Neural progenitor cell (in vitro differentiated cells): ENCODE data around the gene SSTR5. TPM values are rescaled to one million over a fixed set of nuclear protein-coding genes. Genes with fewer than 3 reads are reported as not detected.
A peak's percentile ranks its signal among the peaks of the same experiment; 100 is the strongest.

Experiments
- DNase-seq: peaks from one replicate; pipeline ENCODE4 v3.0.0-alpha.2; 2016; ENCODE audit warnings: low spot score
- H2AFZ ChIP-seq: fragments of 200-600 bp; sonication (generic); replicated peaks from 2 replicates; pipeline ENCODE4 v1.6.1; 2016; ENCODE audit warnings: antibody characterized with exemption
- H3F3A ChIP-seq: fragments of 200-600 bp; sonication (generic); 2 replicates; pipeline ENCODE4 v1.6.1; 2016; ENCODE audit warnings: antibody characterized with exemption, low read depth
- H3K27ac ChIP-seq: fragments of 200-600 bp; sonication (generic); 2 replicates; pipeline ENCODE4 v1.5.1; 2016; ENCODE audit warnings: mild to moderate bottlenecking
- H3K27me3 ChIP-seq: fragments of 200-600 bp; sonication (generic); 2 replicates; pipeline ENCODE4 v1.6.1; 2016; ENCODE audit warnings: mild to moderate bottlenecking, moderate library complexity
- H3K36me3 ChIP-seq: fragments of 200-600 bp; sonication (generic); 2 replicates; pipeline ENCODE4 v1.5.1; 2016
- H3K4me1 ChIP-seq: fragments of 200-600 bp; sonication (generic); 2 replicates; pipeline ENCODE4 v1.6.1; 2016; ENCODE audit warnings: mixed run types
- H3K4me2 ChIP-seq: fragments of 200-600 bp; sonication (generic); 2 replicates; pipeline ENCODE4 v1.6.1; 2016
- H3K4me3 ChIP-seq: fragments of 200-600 bp; sonication (generic); 2 replicates; pipeline ENCODE4 v1.5.1; 2016
- H3K79me2 ChIP-seq: fragments of 200-600 bp; sonication (generic); 2 replicates; pipeline ENCODE4 v1.6.1; 2016; ENCODE audit warnings: low read depth
- H3K9ac ChIP-seq: fragments of 200-600 bp; sonication (generic); 2 replicates; pipeline ENCODE4 v1.6.1; 2016
- H3K9me3 ChIP-seq: fragments of 200-600 bp; sonication (generic); 2 replicates; pipeline ENCODE4 v1.5.1; 2016; ENCODE audit warnings: low read depth
- H4K20me1 ChIP-seq: fragments of 200-600 bp; sonication (generic); 2 replicates; pipeline ENCODE4 v1.6.1; 2016; ENCODE audit warnings: low read depth
- H3K27ac Mint-ChIP-seq: 3 replicates; pipeline ENCODE4 v1.8.0; 2021; ENCODE audit warnings: mixed read lengths
- H3K27me3 Mint-ChIP-seq: 2 replicates; pipeline ENCODE4 v1.8.0; 2022; ENCODE audit warnings: low read depth, mild to moderate bottlenecking, inconsistent platforms, moderate library complexity, mixed read lengths; ENCODE audit not compliant: insufficient read depth
- H3K36me3 Mint-ChIP-seq: 3 replicates; pipeline ENCODE4 v1.8.0; 2021; ENCODE audit warnings: mixed read lengths
- H3K4me1 Mint-ChIP-seq: 3 replicates; pipeline ENCODE4 v1.8.0; 2021; ENCODE audit warnings: mixed read lengths
- H3K4me3 Mint-ChIP-seq: 3 replicates; pipeline ENCODE4 v1.8.0; 2021; ENCODE audit warnings: mild to moderate bottlenecking, moderate library complexity, mixed read lengths
- H3K9me3 Mint-ChIP-seq: 3 replicates; pipeline ENCODE4 v1.8.0; 2020; ENCODE audit warnings: mixed read lengths
- CTCF ChIP-seq: fragments of 200-600 bp; sonication (generic); IDR thresholded peaks from 2 replicates; pipeline ENCODE4 v1.5.1; 2017; ENCODE audit warnings: antibody characterized with exemption, mild to moderate bottlenecking
- EZH2 ChIP-seq: fragments of 200-600 bp; sonication (generic); IDR thresholded peaks from 2 replicates; pipeline ENCODE4 v1.6.1; 2017; ENCODE audit warnings: antibody characterized with exemption, mild to moderate bottlenecking, moderate library complexity
- EZH2phosphoT487 ChIP-seq: fragments of 200-600 bp; sonication (generic); IDR thresholded peaks from 2 replicates; pipeline ENCODE4 v1.6.1; 2017; ENCODE audit warnings: antibody characterized with exemption
- total RNA-seq: library from RNA; depleted of rRNA; stranded (reverse); fragments of >200 nt; gene quantifications from 2 replicates; pipeline ENCODE4 v1.2.3, GENCODE V29; 2015; ENCODE audit warnings: low replicate concordance

The SSTR5 gene
- total RNA-seq, 1 donor from 2014 or later, result not detected

GRCh38 chr16:1069154-1069553 is 3.4 kb upstream of the SSTR5 start:
- peaks cover 44% of the 10 kb centered on the region for H3K27me3 ChIP-seq
- peaks cover 17% of the 10 kb centered on the region for H3K27me3 Mint-ChIP-seq

GRCh38 chr16:1070084-1070863 is 2.3 kb upstream of the SSTR5 start:
- no peaks in the 10 kb centered on the region for H3K9me3 ChIP-seq
- H3K9ac ChIP-seq, result no peak overlapping the region
- H3K79me2 ChIP-seq, result no peaks in the 10 kb centered on the region
- H3K4me2 ChIP-seq, result peak overlapping the region; percentile 54
- H3K36me3 ChIP-seq, result no peaks in the 10 kb centered on the region
- H3K27me3 Mint-ChIP-seq, result peaks cover 24% of the 10 kb centered on the region
- TF ChIP-seq CTCF (no peak), EZH2phosphoT487 (no peak), EZH2 (no peak)
- H3K4me3 Mint-ChIP-seq, result no peak overlapping the region
- H3K4me1 Mint-ChIP-seq, result peaks cover 8% of the 10 kb centered on the region
- peaks cover 17% of the 10 kb centered on the region for H3K4me1 ChIP-seq
- H3K9me3 Mint-ChIP-seq, result peaks cover 2% of the 10 kb centered on the region
- no peak overlapping the region for H3K27ac ChIP-seq
- no peak overlapping the region for H3K27ac Mint-ChIP-seq
- no peak for DNase-seq
- H2AFZ ChIP-seq, result no peak overlapping the region
- H3K4me3 ChIP-seq, result no peak overlapping the region
- peaks cover 4% of the 10 kb centered on the region for H3F3A ChIP-seq
- H3K27me3 ChIP-seq, result peaks cover 54% of the 10 kb centered on the region
- peaks cover 7% of the 10 kb centered on the region for H4K20me1 ChIP-seq
- no peaks in the 10 kb centered on the region for H3K36me3 Mint-ChIP-seq

More at GRCh38 chr16:1069154-1069553, 3.4 kb upstream of the SSTR5 start:
- H3K36me3 ChIP-seq, result no peaks in the 10 kb centered on the region
- Mint-ChIP-seq H3K27ac (no peak overlapping the region), H3K36me3 (no peaks in the 10 kb centered on the region), H3K4me3 (no peak overlapping the region), H3K4me1 (peaks cover 12% of the 10 kb centered on the region), H3K9me3 (peaks cover 2% of the 10 kb centered on the region)
- H3K4me3 ChIP-seq, result no peak overlapping the region
- peaks cover 17% of the 10 kb centered on the region for H3K4me1 ChIP-seq
- no peaks in the 10 kb centered on the region for H3K9me3 ChIP-seq
- H3F3A ChIP-seq, result peaks cover 4% of the 10 kb centered on the region
- TF ChIP-seq CTCF (no peak), EZH2phosphoT487 (no peak), EZH2 (no peak)
- no peak overlapping the region for H2AFZ ChIP-seq
- no peaks in the 10 kb centered on the region for H3K79me2 ChIP-seq
- no peak overlapping the region for H3K9ac ChIP-seq
- DNase-seq, result no peak
- no peak overlapping the region for H3K27ac ChIP-seq
- H3K4me2 ChIP-seq, result no peak overlapping the region
- peaks cover 7% of the 10 kb centered on the region for H4K20me1 ChIP-seq

DNA sequence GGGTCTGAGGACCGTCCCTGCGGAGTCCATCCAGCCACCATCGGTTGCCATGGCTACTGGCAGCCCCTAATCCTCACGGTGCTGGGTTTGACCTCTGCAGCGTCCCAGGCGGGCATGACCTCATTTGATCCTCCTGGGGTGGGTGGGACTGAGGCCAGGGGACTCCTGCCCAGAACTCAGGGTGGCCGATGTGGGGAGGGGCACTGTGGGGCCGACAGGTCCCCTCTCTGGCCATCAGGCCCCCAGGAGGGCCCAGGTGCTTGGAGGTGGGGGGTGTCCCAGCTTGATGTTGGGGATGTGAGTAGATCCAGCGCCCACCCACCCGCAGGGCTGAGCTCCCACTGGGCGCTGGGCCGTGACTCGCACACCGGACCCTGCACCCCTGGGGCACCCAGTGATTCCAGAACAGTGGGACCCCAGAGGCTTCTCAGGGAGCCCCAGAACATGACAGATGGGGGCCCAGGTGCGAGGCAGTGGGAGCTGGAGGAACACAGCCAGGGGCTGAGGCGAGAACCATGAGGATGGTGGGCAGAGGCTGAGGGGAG is 1.6 kb upstream of the SSTR5 start:
- Histone ChIP-seq H3F3A (peaks cover 4% of the 10 kb centered on the region), H3K4me1 (peaks cover 17% of the 10 kb centered on the region), H3K4me2 (peak overlapping the region; percentile 54), H3K27me3 (peaks cover 54% of the 10 kb centered on the region), H3K27ac (no peak overlapping the region), H3K36me3 (no peaks in the 10 kb centered on the region), H3K4me3 (no peak overlapping the region), H3K9me3 (no peaks in the 10 kb centered on the region), H3K79me2 (no peaks in the 10 kb centered on the region), H3K9ac (no peak overlapping the region), H2AFZ (no peak overlapping the region), H4K20me1 (peaks cover 7% of the 10 kb centered on the region)
- no peaks in the 10 kb centered on the region for H3K36me3 Mint-ChIP-seq
- no peak overlapping the region for H3K4me3 Mint-ChIP-seq
- H3K27ac Mint-ChIP-seq, result no peak overlapping the region
- peaks cover 8% of the 10 kb centered on the region for H3K4me1 Mint-ChIP-seq
- peak; percentile 69 for DNase-seq
- H3K27me3 Mint-ChIP-seq, result peaks cover 24% of the 10 kb centered on the region
- peaks cover 2% of the 10 kb centered on the region for H3K9me3 Mint-ChIP-seq
- TF ChIP-seq EZH2phosphoT487 (no peak), EZH2 (no peak), CTCF (no peak)
